HepG2 (cell line): Measurements from ENCODE around the gene GSC2. TPM values are rescaled to one million over a fixed set of nuclear protein-coding genes. Genes with fewer than 3 reads are reported as not detected.

Experiments used
- CAMTA2 ChIP-seq: sonication (generic); formaldehyde crosslinking; IDR thresholded peaks from 2 replicates; pipeline ENCODE4 v1.4.0; 2020; ENCODE audit warnings: mild to moderate bottlenecking, missing genetic modification reagents, borderline replicate concordance
- ELF3 ChIP-seq: IDR thresholded peaks from 2 replicates; pipeline ENCODE4 v1.6.1; 2016; ENCODE audit warnings: missing genetic modification reagents, missing compliant biosample characterization
- EZH2 ChIP-seq: conservative IDR thresholded peaks from 2 replicates; pipeline ENCODE4 v1.6.1; 2012; ENCODE audit warnings: mild to moderate bottlenecking, low read depth, low read length, moderate library complexity
- FOXA3 ChIP-seq: IDR thresholded peaks from 2 replicates; pipeline ENCODE4 v1.6.1; 2016; ENCODE audit warnings: missing genetic modification reagents, missing compliant biosample characterization
- FOXJ3 ChIP-seq: sonication (generic); formaldehyde crosslinking; IDR thresholded peaks from 2 replicates; pipeline ENCODE4 v1.4.0; 2020; ENCODE audit warnings: missing genetic modification reagents, mild to moderate bottlenecking, borderline replicate concordance
- FOXO1 ChIP-seq: sonication (generic); formaldehyde crosslinking; IDR thresholded peaks from 2 replicates; pipeline ENCODE4 v1.4.0; 2020; ENCODE audit warnings: missing genetic modification reagents
- GATA4 ChIP-seq: sonication (generic); IDR thresholded peaks from 2 replicates; pipeline ENCODE4 v1.6.1; 2016; ENCODE audit warnings: antibody characterized with exemption, low read depth, borderline replicate concordance
- LCORL ChIP-seq, 2 experiments: fragments of 450-650 bp in 1 of 2; sonication (generic) in 1 of 2; formaldehyde crosslinking in 1 of 2; IDR thresholded peaks; 2 replicates each; pipeline versions ENCODE4 v1.5.0 to v1.6.1; 2017 to 2020; ENCODE audit warnings: antibody characterized with exemption in 1 of 2, missing genetic modification reagents in 1 of 2
- MED1 ChIP-seq: sonication (generic); formaldehyde crosslinking; IDR thresholded peaks from 2 replicates; pipeline ENCODE4 v1.4.0; 2020; ENCODE audit warnings: missing genetic modification reagents
- MXI1 ChIP-seq: IDR thresholded peaks from 3 replicates; pipeline ENCODE4 v1.6.1; 2012; ENCODE audit warnings: low read depth, low read length, inconsistent platforms, borderline replicate concordance
- RFXANK ChIP-seq: IDR thresholded peaks from 2 replicates; pipeline ENCODE4 v1.6.1; 2016
- SRSF4 ChIP-seq: fragments of 200-400 bp; formaldehyde crosslinking; IDR thresholded peaks from one replicate; pipeline ENCODE4 v1.6.1; 2018; ENCODE audit warnings: mild to moderate bottlenecking, low read depth, low read length, moderate library complexity; ENCODE audit not compliant: poor library complexity, severe bottlenecking
- SSRP1 ChIP-seq: IDR thresholded peaks from 2 replicates; pipeline ENCODE4 v1.6.1; 2016; ENCODE audit warnings: control low read depth
- STAT5B ChIP-seq: sonication (generic); formaldehyde crosslinking; IDR thresholded peaks from 2 replicates; pipeline ENCODE4 v1.4.0; 2020; ENCODE audit warnings: missing genetic modification reagents
- ZNF549 ChIP-seq: sonication (generic); formaldehyde crosslinking; IDR thresholded peaks from 2 replicates; pipeline ENCODE4 v1.5.0; 2020; ENCODE audit warnings: missing genetic modification reagents
- ZNF616 ChIP-seq: sonication (generic); formaldehyde crosslinking; IDR thresholded peaks from 2 replicates; pipeline ENCODE4 v1.5.0; 2020; ENCODE audit warnings: low read depth, mild to moderate bottlenecking, missing genetic modification reagents
- ZNF672 ChIP-seq: sonication (generic); formaldehyde crosslinking; IDR thresholded peaks from 2 replicates; pipeline ENCODE4 v1.8.1; 2022; ENCODE audit warnings: missing genetic modification reagents
- ZNF737 ChIP-seq: sonication (generic); formaldehyde crosslinking; IDR thresholded peaks from 2 replicates; pipeline ENCODE4 v1.5.0; 2020; ENCODE audit warnings: missing genetic modification reagents, mild to moderate bottlenecking, borderline replicate concordance
- ZNF792 ChIP-seq: IDR thresholded peaks from 2 replicates; pipeline ENCODE4 v1.6.1; 2016
- polyA plus RNA-seq, 8 experiments: library from polyadenylated mRNA; depleted of rRNA in 3 of 8; stranded (reverse) in 7 of 8; unstranded in 1 of 8; fragments of >200 nt; fragmentation: Illumina TruSeq in 4 of 8; extraction: Trizol in 4 of 8; gene quantifications; 2 replicates each; pipeline versions ENCODE4 v1.2.1 to v1.2.3, GENCODE V29; 2011 to 2016; ENCODE audit warnings: low read depth in 4 of 8, missing spikeins in 1 of 8, mixed read lengths in 1 of 8; ENCODE audit not compliant: insufficient read depth in 1 of 8
- total RNA-seq, 5 experiments: library from RNA; depleted of rRNA; stranded (reverse); fragments of >200 nt; fragmentation: Illumina TruSeq; extraction: Trizol; gene quantifications; 2 replicates each; pipeline ENCODE4 v1.2.3, GENCODE V29; 2016; ENCODE audit warnings: low read depth in 1 of 5
- TF ChIP-seq, protein P1 (sequence below): IDR thresholded peaks from 2 replicates; pipeline ENCODE4 v1.6.1; 2016; ENCODE audit warnings: low read depth, borderline replicate concordance
- TF ChIP-seq, protein P2 (sequence below): sonication (generic); formaldehyde crosslinking; IDR thresholded peaks from 2 replicates; pipeline ENCODE4 v1.5.1; 2020; ENCODE audit warnings: mild to moderate bottlenecking, missing genetic modification reagents
- TF ChIP-seq, protein P3 (sequence below): sonication (generic); formaldehyde crosslinking; conservative IDR thresholded peaks from 2 replicates; pipeline ENCODE4 v1.4.0; 2020; ENCODE audit warnings: missing genetic modification reagents
- TF ChIP-seq, protein P4 (sequence below): IDR thresholded peaks from 2 replicates; pipeline ENCODE4 v1.6.1; 2016; ENCODE audit warnings: low read depth

The GSC2 gene
- total and polyA plus RNA-seq, 2 of the 13 experiments (the other 11 are each of a cell fraction or from before 2014, with no cell fraction given), result not detected

DNA sequence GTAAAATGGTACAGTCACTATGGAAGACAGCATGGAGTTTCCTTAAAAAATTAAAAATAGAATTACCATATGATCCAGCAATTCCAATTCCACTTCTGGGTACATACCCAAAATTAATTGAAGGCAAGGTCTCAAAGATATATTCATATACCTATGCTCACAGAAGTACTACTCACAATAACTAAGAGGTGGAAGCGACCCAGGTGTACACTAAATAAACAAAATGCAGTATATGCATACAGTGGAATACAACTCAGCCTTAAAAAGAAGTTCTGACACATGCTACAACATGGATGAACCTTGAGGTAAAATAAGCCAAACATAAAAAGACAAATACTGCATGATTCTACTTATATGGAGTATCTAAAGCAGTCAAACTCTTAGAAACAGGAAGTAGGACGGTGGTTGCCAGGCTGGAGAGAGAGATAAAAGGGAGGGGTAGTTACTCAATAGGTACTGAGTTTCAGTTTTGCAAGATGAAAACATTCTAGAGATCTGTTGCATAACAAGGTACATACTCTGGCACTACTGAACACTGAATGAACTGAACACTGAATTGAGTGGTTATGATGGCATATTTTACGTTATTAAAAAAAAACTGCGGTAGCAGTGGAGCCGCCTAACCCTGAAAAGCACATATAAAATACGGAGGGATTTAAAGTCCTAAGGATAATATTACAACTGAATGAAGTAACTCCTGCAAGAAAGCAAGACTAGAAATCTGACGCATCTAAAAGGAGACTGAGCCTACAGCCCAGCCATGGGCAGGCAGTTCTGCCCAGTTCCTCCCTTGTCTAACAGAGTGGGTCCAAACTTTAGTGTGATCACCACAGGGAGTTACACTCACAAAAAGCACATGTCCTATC lies 40.7 kb downstream of the GSC2 start (continued):
- TF ChIP-seq LCORL (IDR thresholded peaks at IDR 0.05) (peak; percentile 70), LCORL (CRISPR knock-in tag; IDR thresholded peaks at IDR 0.05) (peak; percentile 43; the same call in 1 of the 2 replicates), STAT5B (no peak), ELF3 (CRISPR knock-in tag) (peak; percentile 96), MED1 (CRISPR knock-in tag) (peak; percentile 65; the same call in 1 of the 2 replicates), ZNF672 (CRISPR knock-in tag) (no peak), ZNF549 (CRISPR knock-in tag) (no peak), EZH2 (no peak), ZNF616 (CRISPR knock-in tag) (no peak), RFXANK (CRISPR knock-in tag) (peak; percentile 82; the same call in 1 of the 2 replicates), SRSF4 (no peak), GATA4 (no peak), FOXO1 (CRISPR knock-in tag) (no peak; the same call in 1 of the 2 replicates), ZNF737 (CRISPR knock-in tag) (no peak), MXI1 (no peak), SSRP1 (no peak), FOXJ3 (CRISPR knock-in tag) (peak; percentile 82; the same call in 1 of the 2 replicates), FOXA3 (peak; percentile 70), CAMTA2 (CRISPR knock-in tag) (no peak), ZNF792 (peak; percentile 44; the same call in 1 of the 2 replicates)
- TF ChIP-seq, protein P1, sequence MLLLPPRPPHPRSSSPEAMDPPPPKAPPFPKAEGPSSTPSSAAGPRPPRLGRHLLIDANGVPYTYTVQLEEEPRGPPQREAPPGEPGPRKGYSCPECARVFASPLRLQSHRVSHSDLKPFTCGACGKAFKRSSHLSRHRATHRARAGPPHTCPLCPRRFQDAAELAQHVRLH, result 0 out of 2 replicates have a peak, but pooled peaks have one; percentile 23
- TF ChIP-seq, protein P2, sequence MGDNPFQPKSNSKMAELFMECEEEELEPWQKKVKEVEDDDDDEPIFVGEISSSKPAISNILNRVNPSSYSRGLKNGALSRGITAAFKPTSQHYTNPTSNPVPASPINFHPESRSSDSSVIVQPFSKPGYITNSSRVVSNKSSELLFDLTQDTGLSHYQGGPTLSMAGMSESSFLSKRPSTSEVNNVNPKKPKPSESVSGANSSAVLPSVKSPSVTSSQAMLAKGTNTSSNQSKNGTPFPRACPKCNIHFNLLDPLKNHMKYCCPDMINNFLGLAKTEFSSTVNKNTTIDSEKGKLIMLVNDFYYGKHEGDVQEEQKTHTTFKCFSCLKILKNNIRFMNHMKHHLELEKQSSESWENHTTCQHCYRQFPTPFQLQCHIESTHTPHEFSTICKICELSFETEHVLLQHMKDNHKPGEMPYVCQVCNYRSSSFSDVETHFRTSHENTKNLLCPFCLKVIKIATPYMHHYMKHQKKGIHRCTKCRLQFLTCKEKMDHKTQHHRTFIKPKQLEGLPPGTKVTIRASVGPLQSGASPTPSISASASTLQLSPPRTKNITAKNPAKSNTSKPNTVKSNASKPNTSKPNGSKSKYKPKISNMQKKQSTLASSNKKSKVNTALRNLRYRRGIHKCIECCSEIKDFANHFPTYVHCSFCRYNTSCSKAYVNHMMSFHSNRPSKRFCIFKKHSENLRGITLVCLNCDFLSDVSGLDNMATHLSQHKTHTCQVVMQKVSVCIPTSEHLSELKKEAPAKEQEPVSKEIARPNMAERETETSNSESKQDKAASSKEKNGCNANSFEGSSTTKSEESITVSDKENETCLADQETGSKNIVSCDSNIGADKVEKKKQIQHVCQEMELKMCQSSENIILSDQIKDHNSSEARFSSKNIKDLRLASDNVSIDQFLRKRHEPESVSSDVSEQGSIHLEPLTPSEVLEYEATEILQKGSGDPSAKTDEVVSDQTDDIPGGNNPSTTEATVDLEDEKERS, result no peak
- TF ChIP-seq, protein P3, sequence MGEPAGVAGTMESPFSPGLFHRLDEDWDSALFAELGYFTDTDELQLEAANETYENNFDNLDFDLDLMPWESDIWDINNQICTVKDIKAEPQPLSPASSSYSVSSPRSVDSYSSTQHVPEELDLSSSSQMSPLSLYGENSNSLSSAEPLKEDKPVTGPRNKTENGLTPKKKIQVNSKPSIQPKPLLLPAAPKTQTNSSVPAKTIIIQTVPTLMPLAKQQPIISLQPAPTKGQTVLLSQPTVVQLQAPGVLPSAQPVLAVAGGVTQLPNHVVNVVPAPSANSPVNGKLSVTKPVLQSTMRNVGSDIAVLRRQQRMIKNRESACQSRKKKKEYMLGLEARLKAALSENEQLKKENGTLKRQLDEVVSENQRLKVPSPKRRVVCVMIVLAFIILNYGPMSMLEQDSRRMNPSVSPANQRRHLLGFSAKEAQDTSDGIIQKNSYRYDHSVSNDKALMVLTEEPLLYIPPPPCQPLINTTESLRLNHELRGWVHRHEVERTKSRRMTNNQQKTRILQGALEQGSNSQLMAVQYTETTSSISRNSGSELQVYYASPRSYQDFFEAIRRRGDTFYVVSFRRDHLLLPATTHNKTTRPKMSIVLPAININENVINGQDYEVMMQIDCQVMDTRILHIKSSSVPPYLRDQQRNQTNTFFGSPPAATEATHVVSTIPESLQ, result no peak
- TF ChIP-seq, protein P4, sequence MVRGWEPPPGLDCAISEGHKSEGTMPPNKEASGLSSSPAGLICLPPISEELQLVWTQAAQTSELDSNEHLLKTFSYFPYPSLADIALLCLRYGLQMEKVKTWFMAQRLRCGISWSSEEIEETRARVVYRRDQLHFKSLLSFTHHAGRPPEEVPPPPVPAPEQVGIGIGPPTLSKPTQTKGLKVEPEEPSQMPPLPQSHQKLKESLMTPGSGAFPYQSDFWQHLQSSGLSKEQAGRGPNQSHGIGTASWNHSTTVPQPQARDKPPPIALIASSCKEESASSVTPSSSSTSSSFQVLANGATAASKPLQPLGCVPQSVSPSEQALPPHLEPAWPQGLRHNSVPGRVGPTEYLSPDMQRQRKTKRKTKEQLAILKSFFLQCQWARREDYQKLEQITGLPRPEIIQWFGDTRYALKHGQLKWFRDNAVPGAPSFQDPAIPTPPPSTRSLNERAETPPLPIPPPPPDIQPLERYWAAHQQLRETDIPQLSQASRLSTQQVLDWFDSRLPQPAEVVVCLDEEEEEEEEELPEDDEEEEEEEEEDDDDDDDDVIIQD (CRISPR knock-in tag), result peak; percentile 23; the same call in 1 of the 2 replicates
